Activated CD8-positive, alpha-beta memory T cell treated with anti-CD3 and anti-CD28 coated beads, Interleukin-2, amount 10 ng/mL, durations not matched to agents 7 days and 5 days (primary cell): ENCODE results near the gene TUBB4A. TPM values are rescaled to one million over a fixed set of nuclear protein-coding genes. Genes with fewer than 3 reads are reported as not detected.

Source experiments
- ATAC-seq: fragments of 150-1000 bp; cut with Tn5 transposase; one replicate; pipeline ENCODE4 v1.10.0; 2021; ENCODE audit warnings: moderate library complexity
- CTCF ChIA-PET: fragments of 350-600 bp; sonication (Branson Sonifier 250); formaldehyde crosslinking; loops from one replicate; lab custom pipeline; 2021; ENCODE audit warnings: antibody characterized with exemption; lab: Charles Lee
- DNase-seq: peaks from one replicate; pipeline ENCODE4 v3.0.0-alpha.2; 2020
- H3K27ac Mint-ChIP-seq: one replicate; pipeline ENCODE4 v1.8.0; 2021; ENCODE audit warnings: mild to moderate bottlenecking, mixed read lengths
- H3K27me3 Mint-ChIP-seq: one replicate; pipeline ENCODE4 v1.8.0; 2021; ENCODE audit warnings: mixed read lengths
- H3K36me3 Mint-ChIP-seq: one replicate; pipeline ENCODE4 v1.8.0; 2021; ENCODE audit warnings: mild to moderate bottlenecking, mixed read lengths
- H3K4me1 Mint-ChIP-seq: one replicate; pipeline ENCODE4 v1.8.0; 2021; ENCODE audit warnings: mixed read lengths
- H3K4me3 Mint-ChIP-seq: one replicate; pipeline ENCODE4 v1.8.0; 2021; ENCODE audit warnings: mild to moderate bottlenecking, moderate library complexity, mixed read lengths
- H3K9me3 Mint-ChIP-seq: one replicate; pipeline ENCODE4 v1.8.0; 2022; ENCODE audit warnings: low read depth, mixed read lengths
- total RNA-seq, 2 experiments: library from RNA; stranded (reverse); gene quantifications; one replicate each; pipeline ENCODE4 v1.2.3, GENCODE V29; 2021

Gene TUBB4A
- total RNA-seq, 2 experiments from 2014 or later: 7.5 to 8.1 TPM

DNA sequence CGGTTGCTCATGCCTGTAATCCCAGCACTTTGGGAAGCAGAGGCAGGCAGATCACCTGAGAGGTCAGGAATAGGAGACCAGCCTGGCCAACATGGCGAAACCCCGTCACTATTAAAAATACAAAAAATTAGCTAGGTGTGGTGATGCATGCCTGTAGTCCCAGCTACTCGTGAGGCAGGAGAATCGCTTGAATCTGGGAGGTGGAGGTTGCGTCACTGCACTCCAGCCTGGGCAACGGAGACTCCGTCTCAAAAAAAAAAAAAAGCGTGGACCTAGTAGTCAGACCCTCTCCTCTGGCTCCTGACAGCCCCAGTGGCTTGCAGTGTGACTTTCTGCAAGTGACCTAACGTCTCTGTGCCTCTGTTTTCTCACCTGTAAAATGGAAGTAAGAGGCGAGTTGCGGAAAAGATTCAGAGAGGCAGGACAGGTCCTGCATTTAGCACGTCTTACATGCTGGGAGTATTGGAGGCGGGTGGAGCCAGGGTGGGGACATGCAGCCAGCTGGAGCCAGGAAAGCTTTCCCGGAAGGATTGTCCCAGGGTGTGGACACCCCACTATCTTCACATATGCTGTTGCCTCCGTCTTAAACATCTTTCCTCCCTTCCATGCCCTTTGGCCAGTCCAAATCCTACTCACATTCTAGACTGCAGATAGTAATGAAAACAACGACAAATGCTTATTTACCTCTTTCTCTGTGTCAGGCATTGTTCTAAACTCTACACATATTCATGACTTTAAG lies 2.9 kb downstream of the TUBB4A start:
- CTCF ChIA-PET: interaction anchor here (0.7 to 2.0 kb wide), 4 partner anchors 10 to 301 kb away, joined by 3 to 5 read pairs (median 4); partner anchors contain the start of gene DENND1C
- ATAC-seq (no peak), DNase-seq (no peak)
- Mint-ChIP-seq H3K27ac (no peak overlapping the region), H3K4me1 (peaks cover 25% of the 10 kb centered on the region), H3K4me3 (no peak overlapping the region), H3K27me3 (peaks cover 9% of the 10 kb centered on the region), H3K36me3 (no peaks in the 10 kb centered on the region), H3K9me3 (no peaks in the 10 kb centered on the region)

DNA sequence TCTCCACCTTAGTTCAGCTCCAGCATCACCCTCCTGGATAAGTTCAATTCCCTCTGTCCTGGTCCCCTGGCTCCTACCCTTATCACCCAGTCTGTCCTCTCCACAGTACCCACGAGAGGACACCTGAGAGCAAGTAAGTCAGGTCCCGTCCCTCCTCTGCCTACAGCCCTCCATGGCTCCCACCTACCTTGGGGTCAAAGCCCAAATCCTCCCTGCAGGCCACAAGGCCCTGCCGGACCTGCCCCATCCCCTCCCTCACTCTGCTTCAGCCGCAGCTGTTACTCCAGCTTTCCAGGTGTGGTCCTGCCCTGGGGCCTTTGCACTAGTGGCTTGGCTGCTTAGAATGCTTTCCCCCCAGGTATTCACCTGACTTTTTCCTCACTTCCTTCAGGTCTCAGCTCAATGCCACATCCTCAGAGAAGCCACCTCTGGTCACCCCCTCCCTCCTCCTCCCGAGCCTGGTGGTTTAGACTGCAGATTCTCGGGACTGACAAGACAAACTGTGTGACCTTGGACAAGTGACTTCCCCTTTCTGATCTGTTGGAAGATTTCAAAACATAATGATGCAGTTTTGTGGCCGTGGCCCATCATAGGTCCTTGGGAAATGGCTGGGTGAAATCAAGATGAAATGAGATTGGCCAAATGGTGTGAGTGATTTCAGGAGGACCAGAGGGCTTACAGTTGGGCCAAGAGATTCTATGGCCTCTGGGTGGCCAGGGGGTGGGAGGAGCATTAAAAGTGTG lies 3.6 kb downstream of the TUBB4A start:
- CTCF ChIA-PET: interaction anchor here (1.4 to 2.0 kb wide), 2 partner anchors 9 to 17 kb away, joined by 5 read pairs; partner anchors contain the start of gene DENND1C
- peaks cover 22% of the 10 kb centered on the region for H3K4me1 Mint-ChIP-seq
- peaks cover 7% of the 10 kb centered on the region for H3K27me3 Mint-ChIP-seq
- H3K4me3 Mint-ChIP-seq: no peak overlapping the region
- no peaks in the 10 kb centered on the region for H3K36me3 Mint-ChIP-seq
- peak overlapping the region; percentile 29 for H3K27ac Mint-ChIP-seq
- DNase-seq: no peak
- no peaks in the 10 kb centered on the region for H3K9me3 Mint-ChIP-seq
- no peak for ATAC-seq

DNA sequence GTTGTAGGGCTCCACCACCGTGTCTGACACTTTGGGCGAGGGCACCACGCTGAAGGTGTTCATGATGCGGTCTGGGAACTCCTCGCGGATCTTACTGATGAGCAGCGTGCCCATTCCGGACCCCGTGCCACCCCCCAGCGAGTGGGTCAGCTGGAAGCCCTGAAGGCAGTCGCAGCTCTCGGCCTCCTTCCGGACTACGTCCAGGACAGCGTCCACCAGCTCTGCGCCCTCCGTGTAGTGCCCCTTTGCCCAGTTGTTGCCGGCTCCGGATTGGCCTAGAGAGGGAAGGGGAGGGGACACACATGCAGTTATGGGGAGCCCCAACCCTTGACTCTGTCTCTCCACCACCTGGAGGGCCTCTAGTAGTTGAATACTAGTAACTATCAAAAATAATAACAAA lies 6.2 kb downstream of the TUBB4A start:
- H3K9me3 Mint-ChIP-seq: peaks cover 2% of the 10 kb centered on the region

DNA sequence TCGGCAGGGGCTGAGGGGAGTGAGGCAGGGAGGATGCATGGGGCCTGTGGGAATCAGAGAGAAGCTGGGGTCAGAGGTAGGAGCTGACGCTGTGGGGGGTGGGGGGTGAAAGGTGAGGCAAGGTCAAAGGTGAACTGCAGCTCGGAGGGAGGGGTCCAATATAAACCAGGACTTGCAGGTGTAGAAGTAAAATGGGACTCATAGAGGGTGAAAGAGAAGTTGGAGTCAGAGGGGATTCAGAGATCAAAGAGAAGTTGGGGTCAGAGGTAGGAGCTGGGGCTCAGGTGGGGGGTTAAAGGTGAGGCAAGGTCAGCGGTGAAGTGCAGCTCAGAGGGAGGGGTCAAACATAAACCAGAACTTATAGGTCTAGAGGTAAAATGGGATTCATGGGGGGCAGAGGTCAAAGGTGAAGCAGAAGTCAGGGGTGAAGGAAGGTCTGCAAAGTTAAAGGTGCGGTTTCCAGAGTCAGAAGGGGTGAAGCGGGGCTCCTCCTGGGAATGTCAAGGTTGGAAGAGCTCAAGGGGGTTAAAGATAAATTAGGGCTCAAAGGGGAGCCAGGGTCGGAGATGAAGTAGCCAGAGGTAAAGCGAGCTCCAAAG lies 7.6 kb downstream of the TUBB4A start:
- CTCF ChIA-PET: no interaction called here
- H3K27ac Mint-ChIP-seq: no peak overlapping the region
- no peak overlapping the region for H3K4me3 Mint-ChIP-seq
- peaks cover 2% of the 10 kb centered on the region for H3K9me3 Mint-ChIP-seq
- no peaks in the 10 kb centered on the region for H3K36me3 Mint-ChIP-seq
- DNase-seq (no peak), ATAC-seq (no peak)
- no peaks in the 10 kb centered on the region for H3K27me3 Mint-ChIP-seq
- peaks cover 27% of the 10 kb centered on the region for H3K4me1 Mint-ChIP-seq

More for the DNA sequence above, 6.2 kb downstream of the TUBB4A start:
- DNase-seq (no peak), ATAC-seq (no peak)
- CTCF ChIA-PET: no interaction called here
- Mint-ChIP-seq H3K36me3 (no peaks in the 10 kb centered on the region), H3K27me3 (peaks cover under 1% of the 10 kb centered on the region), H3K27ac (no peak overlapping the region), H3K4me3 (no peak overlapping the region), H3K4me1 (peaks cover 20% of the 10 kb centered on the region)

DNA sequence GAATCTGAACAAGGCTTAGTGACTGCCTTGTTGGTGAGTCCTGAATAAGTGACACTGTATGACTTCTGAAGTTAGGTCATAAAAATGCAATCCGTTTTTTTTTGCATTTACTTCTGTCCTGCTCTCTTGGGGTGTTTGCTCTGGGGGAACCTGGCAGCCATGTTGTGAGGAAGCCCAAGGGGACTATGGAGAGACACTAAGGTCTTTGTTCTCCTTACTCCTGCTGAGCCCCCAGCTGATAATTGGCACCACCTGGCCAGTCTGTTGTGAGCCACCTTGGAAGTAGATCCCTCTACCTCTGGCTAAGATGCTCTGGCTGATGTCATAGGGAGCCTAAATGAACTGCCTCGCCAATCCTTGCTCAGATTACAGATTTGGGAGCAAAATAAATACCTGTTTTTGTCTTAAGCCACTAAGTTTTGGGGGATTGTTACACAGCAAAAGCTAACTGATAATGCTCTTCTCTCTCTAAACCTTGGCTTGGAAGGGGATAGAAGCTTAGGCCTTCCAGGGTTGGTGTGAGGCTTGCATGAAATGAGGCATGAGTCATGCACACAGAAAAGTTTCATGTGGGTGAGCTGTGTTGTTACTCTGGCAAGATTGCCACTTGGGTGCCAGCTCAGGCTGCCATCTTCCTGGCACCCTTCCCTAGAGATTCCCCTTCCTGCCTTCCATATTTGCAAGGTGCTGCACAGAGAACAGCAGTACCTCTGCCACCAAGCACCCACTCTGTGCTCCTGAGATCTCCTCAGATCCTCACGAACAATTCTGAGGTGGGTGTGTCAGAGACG lies 10.1 kb downstream of the TUBB4A start:
- peaks cover 2% of the 10 kb centered on the region for H3K9me3 Mint-ChIP-seq
- no peaks in the 10 kb centered on the region for H3K27me3 Mint-ChIP-seq
- no peak for ATAC-seq

DNA sequence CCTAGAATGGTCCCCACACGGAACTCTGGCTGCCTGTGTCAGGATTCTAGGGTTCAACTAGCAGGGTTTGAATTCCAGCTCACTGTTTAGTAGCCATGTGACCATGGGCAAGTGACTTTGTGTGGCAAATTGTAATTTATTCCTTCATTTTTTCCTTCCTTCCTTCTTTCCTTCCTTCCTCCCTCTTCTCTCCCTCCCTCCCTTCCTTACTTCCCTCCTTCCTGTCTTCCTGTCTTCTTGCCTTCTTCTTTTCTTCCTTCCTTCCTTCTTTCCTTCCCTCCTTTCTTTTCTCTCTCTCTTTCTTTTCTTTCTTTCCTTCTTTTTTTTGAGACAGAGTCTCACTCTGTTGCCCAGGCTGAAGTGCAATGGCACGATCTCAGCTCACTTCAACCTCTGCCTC lies 12.0 kb downstream of the TUBB4A start:
- CTCF ChIA-PET: interaction anchor here (1.0 to 2.7 kb wide), 5 partner anchors 9 to 31 kb away, joined by 3 to 13 read pairs (median 7); partner anchors contain the start of genes DENND1C and SLC25A23
- peaks cover 18% of the 10 kb centered on the region for H3K4me1 Mint-ChIP-seq
- peaks cover 2% of the 10 kb centered on the region for H3K9me3 Mint-ChIP-seq
- no peaks in the 10 kb centered on the region for H3K36me3 Mint-ChIP-seq
- H3K27ac Mint-ChIP-seq: peak overlapping the region; percentile 85
- DNase-seq (no peak), ATAC-seq (no peak)
- peak overlapping the region; percentile 82 for H3K4me3 Mint-ChIP-seq
- H3K27me3 Mint-ChIP-seq: no peaks in the 10 kb centered on the region

More for the DNA sequence above, 10.1 kb downstream of the TUBB4A start:
- peaks cover 18% of the 10 kb centered on the region for H3K4me1 Mint-ChIP-seq
- no peak for DNase-seq
- CTCF ChIA-PET: interaction anchor here (0.8 to 2.7 kb wide), 3 partner anchors 10 to 140 kb away, joined by 3 to 13 read pairs (median 3); partner anchors contain the start of gene DENND1C
- H3K4me3 Mint-ChIP-seq: no peak overlapping the region
- H3K27ac Mint-ChIP-seq: no peak overlapping the region
- no peaks in the 10 kb centered on the region for H3K36me3 Mint-ChIP-seq

DNA sequence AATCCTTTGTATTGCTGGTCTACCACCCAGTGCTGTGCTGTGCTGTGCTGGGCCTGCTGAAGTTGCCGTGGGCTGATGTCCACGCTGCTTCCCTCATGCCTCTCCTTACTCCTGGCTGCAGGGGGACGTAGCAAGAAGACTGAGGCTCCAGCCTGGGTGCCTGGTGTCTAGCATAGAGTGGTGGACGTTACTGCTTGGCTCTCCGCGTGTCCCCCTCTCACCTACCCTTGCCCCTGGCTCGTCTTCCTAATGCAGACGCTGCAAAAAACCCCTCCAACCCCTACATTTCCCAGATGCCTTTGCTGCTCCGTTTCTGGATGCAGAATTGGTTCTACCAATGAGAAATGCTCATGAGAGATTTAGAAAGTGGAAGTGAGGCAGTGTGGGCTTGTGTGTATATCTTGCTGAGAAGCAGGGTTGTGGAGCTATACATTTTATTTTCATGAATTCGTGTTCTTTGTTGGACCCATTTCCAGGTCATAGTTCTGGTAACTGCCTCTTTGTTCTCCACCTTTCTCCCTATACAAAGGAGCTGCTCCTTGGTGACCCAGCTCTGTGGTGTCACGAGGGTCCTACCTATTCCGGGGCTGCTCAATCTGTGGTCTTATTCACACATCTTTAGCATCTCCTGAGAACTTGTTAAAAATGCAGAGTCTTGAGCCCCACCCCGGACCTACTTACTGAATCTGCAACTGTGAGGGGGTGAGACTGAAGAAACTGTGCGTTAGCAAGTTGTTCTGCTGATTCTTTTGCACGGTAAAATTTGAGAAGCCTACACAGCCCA lies 12.6 kb downstream of the TUBB4A start:
- H3K36me3 Mint-ChIP-seq: no peaks in the 10 kb centered on the region
- H3K4me1 Mint-ChIP-seq: peaks cover 18% of the 10 kb centered on the region
- peak; percentile 74 for DNase-seq
- peak overlapping the region; percentile 85 for H3K27ac Mint-ChIP-seq
- H3K4me3 Mint-ChIP-seq: peak overlapping the region; percentile 82
- CTCF ChIA-PET: interaction anchor here (1.0 to 2.7 kb wide), 6 partner anchors 8 to 30 kb away, joined by 3 to 13 read pairs (median 6); partner anchors contain the start of genes DENND1C and SLC25A23
- peak; percentile 95 for ATAC-seq
- H3K9me3 Mint-ChIP-seq: peaks cover 2% of the 10 kb centered on the region
- no peaks in the 10 kb centered on the region for H3K27me3 Mint-ChIP-seq

DNA sequence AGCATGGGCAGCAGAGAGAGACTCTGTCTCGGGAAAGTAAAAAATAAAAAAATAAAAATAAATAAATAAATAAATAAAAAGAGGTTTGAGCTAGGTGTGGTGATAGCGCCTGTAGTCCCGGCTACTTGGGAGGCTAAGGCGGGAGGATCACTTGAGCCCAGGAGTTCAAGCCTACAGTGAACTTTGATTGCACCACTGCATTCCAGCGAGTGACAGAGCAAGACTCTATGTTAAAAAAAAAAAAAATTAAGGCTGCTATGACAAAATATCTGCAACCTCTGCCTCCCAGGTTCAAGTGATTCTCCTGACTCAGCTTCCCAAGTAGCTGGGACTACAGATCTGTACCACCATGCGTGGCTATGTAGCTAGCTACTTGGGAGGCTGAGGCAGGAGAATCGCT lies 17.3 kb downstream of the TUBB4A start:
- peaks cover 3% of the 10 kb centered on the region for H3K36me3 Mint-ChIP-seq
- H3K9me3 Mint-ChIP-seq: no peaks in the 10 kb centered on the region
- ATAC-seq: no peak
- CTCF ChIA-PET: no interaction called here
- no peak overlapping the region for H3K27ac Mint-ChIP-seq
- H3K4me1 Mint-ChIP-seq: peaks cover 39% of the 10 kb centered on the region
- H3K4me3 Mint-ChIP-seq: no peak overlapping the region
- DNase-seq: no peak
- no peaks in the 10 kb centered on the region for H3K27me3 Mint-ChIP-seq

DNA sequence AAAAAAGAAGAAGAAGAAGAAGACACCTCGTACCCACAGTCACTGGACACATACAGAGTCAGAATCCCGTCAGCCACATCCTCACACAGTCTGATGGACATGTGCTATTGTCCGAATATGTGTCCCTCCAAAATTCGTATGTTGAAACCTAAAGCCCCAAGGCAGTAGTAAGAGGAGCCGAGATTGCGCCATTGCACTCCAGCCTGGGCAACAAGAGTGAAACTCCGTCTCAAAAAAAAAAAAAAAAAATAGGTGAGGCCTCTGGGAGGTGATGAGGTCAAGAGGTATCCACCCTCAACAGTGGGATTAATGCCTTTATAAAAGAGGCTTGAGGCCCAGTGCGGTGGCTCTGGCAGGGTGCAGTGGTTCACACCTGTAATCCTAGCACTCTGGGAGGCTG lies 17.9 kb downstream of the TUBB4A start:
- ATAC-seq (no peak), DNase-seq (no peak)
- no peaks in the 10 kb centered on the region for H3K9me3 Mint-ChIP-seq
- CTCF ChIA-PET: no interaction called here
- no peaks in the 10 kb centered on the region for H3K27me3 Mint-ChIP-seq
- no peak overlapping the region for H3K4me3 Mint-ChIP-seq
- H3K4me1 Mint-ChIP-seq: peaks cover 38% of the 10 kb centered on the region
- H3K36me3 Mint-ChIP-seq: peaks cover 3% of the 10 kb centered on the region
- H3K27ac Mint-ChIP-seq: no peak overlapping the region

DNA sequence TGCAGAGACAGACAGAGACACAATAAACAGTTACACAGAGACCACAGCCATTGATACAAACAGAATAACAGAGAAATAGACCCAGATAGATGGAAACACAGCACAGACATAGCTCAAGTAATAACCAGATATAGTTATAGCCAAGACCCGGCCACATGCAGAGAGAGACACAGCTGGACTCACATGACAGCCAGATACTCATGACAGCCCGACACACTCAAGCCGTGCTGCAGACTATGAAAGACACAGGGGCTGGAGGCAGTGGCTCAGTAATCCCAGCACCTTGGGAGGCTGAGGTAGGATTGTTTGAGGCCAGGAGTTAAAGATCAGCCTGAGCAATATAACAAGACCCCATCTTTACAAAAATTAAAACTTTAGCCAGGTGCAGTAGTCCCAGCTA lies 18.9 kb downstream of the TUBB4A start:
- Mint-ChIP-seq H3K36me3 (peaks cover 3% of the 10 kb centered on the region), H3K4me1 (peaks cover 35% of the 10 kb centered on the region), H3K27me3 (no peaks in the 10 kb centered on the region), H3K9me3 (no peaks in the 10 kb centered on the region), H3K4me3 (no peak overlapping the region), H3K27ac (peak overlapping the region; percentile 30)
- DNase-seq: no peak
- no peak for ATAC-seq
- CTCF ChIA-PET: no interaction called here

DNA sequence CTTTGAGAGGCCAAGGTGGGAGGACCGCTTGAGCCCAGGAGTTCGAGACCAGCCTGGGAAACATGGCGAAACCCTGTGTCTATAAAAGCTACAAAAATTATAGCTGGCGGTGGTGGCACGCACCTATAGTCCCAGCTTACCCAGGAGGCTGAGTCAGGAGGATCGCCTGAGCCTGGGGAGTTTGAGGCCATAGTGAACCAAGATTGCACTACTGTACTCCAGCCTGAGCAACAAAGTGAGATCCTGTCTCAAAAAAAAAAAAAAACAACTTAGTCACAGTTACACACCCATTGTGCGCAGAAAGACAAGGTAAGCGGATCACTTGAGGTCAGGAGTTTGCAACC lies 19.8 kb downstream of the TUBB4A start:
- Mint-ChIP-seq H3K4me3 (peak overlapping the region; percentile 97), H3K36me3 (peaks cover 5% of the 10 kb centered on the region), H3K27me3 (no peaks in the 10 kb centered on the region), H3K27ac (peak overlapping the region; percentile 97), H3K9me3 (no peaks in the 10 kb centered on the region), H3K4me1 (peaks cover 35% of the 10 kb centered on the region)
- DNase-seq (no peak), ATAC-seq (no peak)
- CTCF ChIA-PET: interaction anchor here (1.1 to 2.6 kb wide), 10 partner anchors 8 to 381 kb away, joined by 3 to 23 read pairs (median 8); partner anchors contain the start of genes SLC25A23 and TUBB4A
